Measurements from ENCODE around the gene OR1K1.
"Not testable (repeated sequence)": the region's sequence is repeated elsewhere in the genome, so short reads cannot be mapped to it uniquely, and the experiment has no call there.

Gene OR1K1

DNA sequence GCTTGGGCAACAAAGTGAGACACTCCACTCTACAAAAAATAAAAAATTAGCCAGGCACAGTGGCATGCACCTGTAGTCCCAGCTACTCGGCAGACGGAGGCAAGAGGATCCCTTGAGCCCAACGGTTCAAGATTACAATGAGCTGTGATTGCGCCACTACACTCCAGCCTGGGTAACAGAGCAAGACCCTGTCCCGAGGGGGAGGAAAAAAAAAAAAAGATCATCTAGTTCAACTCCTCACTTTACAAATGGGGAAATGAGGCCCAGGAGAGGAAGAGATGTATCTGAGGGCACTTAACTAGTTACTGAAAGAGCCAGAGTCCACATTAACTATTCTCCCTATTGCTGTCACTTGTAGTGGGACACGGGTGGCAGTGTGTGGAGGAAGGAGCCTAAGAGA lies 14.6 kb downstream of the OR1K1 start:
- no peak for DNase-seq

DNA sequence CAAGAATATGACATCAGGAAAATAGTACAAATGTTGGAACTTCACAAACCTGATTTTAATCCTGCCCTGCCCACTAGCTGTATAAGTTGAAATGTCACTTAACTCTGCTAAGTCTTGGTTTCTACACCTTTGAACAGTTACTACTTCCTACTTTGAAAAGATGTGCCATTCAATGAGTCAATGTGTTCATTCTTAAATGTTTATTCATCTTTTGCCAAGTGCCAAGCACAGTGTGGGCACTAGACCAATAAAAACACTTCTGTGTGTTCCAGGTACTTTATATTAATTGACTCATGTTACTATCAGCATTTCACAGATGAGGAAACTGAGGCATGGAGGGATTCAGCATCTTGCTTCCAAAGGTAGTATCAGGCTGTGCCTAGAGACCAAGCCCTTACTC lies 15.6 kb downstream of the OR1K1 start:
- DNase-seq: no peak

DNA sequence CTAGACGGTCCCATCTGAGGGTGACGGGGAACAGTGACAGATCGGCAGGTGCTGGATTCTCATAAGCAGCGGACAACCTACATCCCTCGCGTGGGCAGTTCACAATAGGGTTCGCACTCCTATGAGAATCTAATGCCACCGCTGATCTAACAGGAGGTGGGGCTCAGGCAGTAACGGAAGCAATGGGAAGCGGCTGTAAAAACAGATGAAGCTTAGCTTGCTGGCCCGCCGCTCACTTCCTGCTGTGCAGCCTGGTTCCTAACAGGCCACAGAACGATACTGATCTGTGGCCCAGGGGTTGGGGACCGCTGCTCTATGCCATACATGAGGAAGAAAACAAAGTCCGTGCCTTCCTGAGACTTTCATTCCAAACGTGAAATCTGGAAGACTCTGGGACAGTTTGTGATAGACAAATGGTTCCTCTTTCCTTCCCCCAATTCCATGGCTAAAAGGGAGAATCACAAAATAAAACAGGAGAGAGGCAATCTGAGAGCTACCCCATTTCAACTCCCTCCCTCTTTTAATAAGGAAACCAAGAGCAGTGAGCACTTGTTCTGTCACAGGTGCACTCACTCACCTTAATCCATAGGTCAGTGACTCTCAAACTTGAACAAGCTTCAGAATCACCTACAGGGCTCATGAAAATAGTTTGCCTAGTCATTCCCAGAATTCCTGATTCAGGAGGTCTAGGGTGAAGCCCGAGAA lies 16.4 kb downstream of the OR1K1 start:
- DNase-seq: no peak

DNA sequence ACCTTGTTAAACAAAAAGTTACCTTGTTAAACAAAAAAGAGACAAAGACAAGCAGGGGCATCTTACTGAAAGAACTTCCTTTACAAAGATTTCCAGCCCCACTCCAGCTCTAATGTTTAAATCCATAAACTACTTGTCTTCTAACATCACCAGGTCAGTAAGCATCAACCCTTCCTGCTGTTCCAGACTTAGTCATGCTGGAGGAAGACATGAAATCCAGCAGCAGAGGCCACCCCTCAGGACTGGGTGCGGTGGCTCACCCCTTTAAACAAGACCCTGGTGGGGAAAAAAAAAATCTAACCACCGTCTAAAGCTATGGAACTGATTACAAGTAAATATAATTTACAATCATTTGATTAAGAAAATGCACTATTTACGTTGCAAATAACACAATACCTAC lies 19.4 kb downstream of the OR1K1 start:
- no peak for DNase-seq

DNA sequence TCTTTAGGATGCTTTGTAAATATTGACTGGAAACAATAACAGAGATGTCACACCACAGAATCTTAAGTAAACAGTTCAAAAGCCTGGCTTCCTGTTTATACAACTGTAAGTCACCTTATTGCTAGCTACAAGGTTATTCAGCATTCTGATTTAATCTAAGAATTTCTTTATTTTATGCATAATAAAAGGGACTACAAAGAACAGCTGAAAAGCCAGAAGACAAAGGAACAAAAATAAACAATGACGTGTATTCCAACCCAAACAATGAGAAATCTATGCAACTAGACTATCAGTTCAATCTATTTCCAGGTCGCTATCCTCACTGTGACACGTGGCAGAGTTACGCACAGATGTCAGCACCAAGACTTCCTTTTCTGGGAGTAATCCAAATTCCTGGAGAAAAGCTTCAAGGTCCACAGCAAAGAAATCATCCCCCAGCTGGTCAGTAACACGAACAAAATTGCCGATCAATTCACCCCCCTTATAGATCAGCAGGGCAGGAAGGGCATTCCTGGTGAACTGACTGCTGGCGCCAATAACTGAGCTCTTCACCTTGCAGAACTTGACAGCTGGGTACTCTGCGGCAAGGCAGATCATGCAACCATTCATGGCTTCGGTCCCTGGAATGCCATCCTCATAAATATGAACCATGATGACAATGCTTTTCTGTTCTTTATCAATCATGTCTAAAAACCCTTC lies 20.0 kb downstream of the OR1K1 start:
- no peak for DNase-seq

DNA sequence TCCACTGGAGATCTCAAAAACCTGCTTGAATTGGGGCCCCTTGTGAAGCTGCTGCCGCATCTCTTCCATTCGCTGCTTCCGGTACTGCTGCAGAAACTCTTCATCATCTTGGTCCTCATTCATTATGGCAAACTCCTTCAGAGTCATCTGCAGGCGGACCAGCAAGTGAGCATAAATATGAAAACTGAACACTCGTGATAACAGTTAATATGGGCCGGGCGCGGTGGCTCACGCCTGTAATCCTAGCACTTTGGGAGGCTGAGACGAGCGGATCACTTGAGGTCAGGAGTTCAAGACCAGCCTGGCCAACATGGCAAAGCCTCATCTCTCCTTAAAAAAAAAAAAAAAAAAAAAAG lies 20.5 kb downstream of the OR1K1 start:
- DNase-seq: no peak

DNA sequence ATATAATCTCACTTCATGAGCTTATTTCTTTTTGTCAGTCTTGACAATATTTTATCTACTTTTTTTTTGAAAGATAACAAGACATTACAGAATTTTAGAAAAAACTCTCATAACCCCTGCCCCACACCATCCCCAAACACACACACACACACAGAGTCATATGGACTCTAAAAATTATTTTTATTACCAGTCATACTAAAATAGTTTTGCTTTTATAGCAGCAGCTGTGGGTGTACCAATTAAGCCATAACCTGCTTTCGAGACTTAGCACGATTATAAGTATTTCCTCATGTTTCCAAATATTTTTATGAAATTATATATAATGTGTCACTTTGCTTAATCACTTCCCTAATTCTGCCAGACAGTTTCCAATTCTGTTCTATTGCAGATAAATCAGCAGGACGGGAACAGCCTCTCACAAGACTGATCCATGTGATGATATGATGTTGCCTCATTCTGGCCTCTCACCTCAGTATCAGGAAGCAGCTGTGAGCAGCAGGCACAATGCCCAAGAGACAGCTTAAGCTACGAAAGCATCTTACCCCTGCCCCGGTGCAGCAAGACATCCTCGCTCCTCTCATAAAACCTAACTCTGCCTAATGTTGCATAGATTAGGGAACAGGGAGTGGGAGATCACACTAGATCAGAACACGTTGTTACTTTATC lies 21.5 kb downstream of the OR1K1 start:
- no peak for DNase-seq

DNA sequence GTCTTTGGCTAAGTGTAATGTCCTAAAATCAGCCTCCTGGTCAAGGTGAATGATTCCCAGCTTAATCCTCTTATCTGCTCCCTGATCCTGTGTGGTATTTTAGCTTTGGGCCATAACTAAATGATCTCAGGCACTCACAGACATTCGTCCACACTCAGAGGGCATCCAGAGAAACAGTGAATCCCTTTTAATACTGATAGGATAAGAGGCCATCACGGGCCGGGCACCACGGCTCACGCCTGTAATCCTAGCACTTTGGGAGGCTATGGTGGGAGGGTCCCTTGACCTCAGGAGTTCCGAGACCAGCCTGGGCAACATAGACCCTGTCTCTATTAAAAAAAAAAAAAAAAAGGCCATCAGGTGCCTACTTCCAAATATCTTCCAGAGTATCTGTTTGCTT lies 22.1 kb downstream of the OR1K1 start:
- no peak for DNase-seq

DNA sequence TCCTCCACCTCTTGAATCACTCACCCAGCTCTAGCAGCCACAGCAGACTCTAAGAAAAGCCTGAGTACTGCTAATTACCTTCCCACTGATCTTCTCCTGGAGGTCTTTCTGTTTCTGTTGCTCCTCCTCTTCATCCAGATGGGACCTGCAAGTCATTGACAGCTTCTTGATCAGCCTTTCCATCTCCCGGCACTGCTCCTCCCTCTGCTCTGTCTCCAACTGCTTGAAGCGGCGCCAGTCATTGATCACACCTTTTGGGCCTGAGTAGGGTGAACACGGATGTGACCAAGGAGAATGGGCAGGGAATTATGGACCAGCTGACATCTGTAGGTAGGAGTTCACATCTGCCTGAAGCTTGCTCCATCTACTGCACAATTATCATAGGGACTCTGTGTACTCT lies 23.0 kb downstream of the OR1K1 start:
- no peak for DNase-seq

DNA sequence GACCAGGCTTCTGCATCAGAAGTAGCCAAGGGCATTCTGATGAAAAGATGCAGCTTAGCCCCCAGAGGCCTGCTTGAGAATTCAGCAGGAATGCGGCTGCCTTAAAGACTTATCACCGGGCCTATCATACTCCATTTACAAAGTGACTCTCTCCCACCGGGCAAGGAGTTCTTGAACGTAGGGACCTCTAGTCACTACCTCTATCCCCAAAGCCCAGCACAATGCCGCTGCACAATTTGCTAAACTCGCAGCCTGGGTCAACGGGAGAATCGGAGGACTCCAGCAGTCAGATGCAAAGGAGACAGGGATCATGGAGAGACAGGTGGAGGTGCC lies 27.8 kb downstream of the OR1K1 start:
- no peak for DNase-seq

DNA sequence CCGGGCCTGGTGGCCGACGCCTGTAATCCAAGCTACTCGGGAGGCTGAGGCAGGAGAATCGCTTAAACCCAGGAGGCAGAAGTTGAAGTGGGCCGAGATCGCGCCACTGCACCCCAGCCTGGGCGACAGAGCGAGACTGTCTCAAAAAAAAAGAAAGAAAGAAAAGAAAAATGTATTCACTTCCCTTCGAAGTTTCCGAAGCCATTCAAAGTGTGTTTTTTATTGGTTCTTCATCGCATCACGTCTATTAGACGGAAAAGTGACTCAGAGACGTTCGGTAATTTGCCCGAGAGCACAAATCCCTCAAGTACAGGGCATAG lies 29.0 kb downstream of the OR1K1 start:
- not testable (repeated sequence) for DNase-seq

DNA sequence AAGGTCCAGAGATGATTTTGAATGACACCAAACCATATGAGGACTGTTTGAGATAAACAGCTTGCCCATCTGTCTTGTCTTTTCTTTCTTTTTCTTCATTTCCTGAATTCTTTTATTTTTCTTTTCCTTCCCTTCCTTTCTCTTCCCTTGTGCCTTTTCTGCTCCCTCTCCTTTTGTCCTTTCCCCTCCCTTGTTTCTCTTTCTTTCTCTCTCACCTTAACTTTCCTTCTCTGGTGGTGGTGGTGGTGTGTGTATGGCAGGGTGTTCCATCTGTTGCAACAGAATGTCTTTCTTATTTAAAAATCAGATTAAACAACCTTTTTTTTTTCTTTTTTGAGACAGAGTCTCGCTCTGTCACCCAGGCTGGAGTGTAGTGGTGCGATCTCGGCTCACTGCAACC lies 32.3 kb downstream of the OR1K1 start:
- no peak for DNase-seq

DNA sequence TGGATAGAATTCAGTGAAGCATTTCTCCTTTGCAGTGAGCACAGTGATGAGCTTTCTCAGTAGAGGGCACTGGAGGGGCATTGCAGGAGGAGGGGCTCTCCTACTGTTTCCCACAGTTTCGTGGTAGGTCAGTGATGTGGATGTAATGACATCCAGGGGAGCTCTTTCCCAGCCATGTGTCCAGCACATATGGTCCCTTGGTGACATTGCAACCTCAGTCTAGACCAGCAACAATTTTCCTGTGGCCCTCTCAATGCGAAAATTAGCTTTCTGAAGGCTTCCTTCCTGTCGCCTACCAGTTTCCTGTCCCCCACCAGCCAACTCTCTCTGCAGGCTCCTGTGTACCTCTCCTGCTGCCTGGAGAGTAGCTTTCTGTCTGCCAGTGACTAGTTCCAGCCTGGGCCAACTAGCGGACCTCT lies 35.4 kb downstream of the OR1K1 start:
- DNase-seq: no peak

DNA sequence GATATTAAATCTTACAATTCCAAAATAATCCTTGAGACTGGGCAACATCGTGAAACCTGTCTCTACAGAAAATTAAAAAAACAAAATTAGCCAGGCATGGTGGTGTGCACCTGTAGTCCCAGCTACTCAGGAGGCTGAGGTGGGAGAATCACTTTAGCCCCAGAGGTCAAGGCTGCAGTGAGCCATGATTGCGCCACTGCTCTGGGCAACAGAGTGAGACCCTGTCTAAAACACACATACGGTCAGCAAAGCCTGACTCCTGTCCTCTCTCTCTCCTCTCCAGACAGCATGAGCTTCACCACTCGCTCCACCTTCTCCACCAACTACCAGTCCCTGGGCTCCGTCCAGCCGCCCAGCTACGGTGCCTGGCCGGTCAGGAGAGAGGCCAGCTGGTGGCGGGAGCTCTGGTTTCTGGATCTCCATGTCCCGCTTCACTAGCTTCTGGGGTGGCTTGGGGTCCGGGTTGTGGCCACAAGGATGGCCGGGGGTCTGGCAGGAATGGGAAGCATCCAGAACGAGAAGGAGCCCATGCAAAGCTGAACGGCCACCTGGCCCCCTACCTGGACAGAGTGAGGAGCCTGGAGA lies 37.4 kb downstream of the OR1K1 start:
- DNase-seq: no peak

DNA sequence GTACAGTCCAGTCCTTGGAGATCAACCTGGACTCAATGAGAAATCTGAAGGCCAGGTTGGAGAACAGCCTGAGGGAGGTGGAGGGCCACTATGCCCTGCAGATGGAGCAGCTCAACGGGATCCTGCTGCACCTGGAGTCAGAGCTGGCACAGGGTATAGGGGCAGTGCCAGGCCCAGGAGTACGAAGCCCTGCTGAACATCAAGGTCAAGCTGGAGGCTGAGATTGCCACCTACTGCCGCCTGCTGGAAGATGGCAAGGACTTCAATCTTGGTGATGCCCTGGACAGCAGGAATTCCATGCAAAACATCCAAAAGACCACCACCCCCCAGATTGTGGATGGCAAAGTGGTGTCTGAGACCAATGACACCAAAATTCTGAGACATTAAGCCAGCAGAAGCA lies 38.5 kb downstream of the OR1K1 start:
- DNase-seq: not testable (repeated sequence)

DNA sequence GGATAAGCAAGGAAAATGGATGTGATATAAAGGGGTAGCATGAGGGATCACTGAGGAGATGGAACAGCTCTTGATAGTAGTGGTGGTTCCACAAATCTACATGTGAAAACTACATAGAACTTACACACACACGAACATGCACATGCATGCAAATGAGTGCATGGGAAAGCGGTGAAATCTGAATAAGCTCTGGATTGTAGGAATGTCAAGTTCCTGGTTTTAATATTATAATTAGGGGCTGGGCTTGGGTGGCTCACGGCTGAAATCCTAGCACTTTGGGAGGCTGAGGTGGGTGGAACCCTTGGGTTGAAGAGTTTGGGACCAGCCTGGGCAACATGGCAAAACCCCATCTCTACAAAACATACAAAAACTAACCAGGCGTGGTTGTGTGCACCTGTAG lies 41.6 kb downstream of the OR1K1 start:
- DNase-seq: no peak

DNA sequence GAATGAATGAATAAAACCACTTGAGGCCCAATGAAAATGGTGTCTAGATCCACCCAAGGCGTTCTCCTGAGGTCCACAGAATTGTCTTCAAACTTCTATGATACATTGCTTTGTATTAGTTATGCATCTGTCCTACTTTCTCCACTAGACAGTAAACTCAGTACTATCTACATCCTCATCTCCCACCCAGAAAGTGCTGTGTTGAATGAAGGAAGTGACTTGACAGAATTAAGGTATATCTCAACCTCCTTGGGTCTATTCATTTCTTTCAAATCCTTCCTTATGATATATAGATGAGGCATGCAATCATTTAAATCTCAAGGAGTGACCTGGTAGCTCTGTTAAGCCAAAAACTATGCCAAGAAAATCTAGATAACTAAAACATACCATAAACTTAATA lies 44.2 kb downstream of the OR1K1 start:
- DNase-seq: no peak

DNA sequence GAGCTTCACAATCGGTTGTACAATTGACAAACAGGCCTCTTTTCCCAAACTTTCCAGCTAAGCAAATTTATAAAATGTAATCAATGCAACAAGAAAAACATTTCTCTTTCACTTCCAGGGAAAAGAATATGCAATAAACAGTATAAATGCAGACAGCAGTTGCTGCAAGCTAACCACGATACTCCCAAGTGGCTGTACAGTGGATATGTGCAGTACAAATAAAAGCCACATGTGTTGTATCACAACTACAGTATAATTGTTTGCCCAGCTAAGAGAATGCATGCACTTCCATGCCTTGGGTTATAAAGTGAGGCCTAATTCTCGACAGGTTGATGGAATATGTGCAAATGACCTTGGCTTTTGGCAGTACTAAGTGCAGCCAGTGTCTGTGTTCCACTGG lies 45.2 kb downstream of the OR1K1 start:
- DNase-seq: no peak

DNA sequence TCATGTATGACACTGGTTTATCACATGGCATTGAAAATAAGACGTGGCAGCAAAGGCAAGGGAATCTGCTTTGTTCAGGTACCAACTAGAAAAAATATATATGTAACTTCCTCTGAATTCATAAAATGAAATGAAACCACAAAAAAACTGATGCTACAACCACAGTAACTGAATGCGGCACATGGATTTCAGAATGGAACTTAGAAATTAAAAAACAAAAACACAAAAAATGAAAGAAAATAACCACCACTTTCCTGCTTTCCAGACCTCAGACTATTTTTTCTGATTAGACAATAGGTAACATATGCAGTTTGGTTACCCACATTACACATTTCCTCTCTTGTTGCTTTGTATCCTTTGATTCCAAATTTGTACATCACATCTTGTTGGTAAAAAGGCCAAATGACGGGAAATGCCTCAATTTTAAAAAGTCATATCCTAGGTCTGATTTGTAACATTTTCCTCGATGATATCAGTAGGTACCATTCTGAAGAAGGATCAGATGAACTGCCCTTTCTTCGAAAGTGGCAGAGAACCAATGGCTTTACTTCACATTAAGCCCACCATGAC lies 46.5 kb downstream of the OR1K1 start:
- no peak for DNase-seq

DNA sequence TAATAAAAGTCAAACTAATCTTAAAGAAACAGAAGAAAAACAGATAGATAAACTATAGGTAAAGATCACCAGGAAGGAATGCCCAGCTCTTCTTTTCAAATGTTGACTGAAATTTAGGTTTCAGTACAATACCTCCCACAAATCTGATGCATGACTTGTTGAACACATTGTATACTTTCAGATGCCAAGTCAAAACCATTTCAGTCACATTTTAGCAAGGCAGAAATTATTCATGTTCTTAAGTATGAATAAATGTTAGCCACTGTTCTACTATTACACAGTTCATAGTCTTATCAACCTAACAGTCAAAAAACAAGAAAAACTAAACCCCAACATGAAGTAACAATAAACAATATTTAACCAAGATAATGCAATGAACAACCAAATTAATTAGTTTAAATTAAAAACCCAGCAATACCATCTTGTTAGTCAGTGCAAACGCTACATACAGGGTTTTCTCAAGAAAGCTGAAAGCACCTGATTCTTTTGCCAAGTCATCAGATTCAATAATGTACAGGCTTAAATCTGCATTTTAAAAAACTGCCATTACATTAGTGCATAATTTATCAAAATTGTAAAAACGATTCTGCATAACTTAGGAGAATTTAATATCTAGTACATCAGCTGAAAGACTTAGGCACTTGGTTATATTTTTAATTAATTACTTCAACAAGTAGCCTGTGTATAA lies 48.5 kb downstream of the OR1K1 start:
- no peak for DNase-seq
